Esophagus (tissue), 2 donors: ENCODE results near the gene TSPAN9. TPM values are rescaled to one million over a fixed set of nuclear protein-coding genes. Genes with fewer than 3 reads are reported as not detected.

ENCODE experiments used
- H3K27ac ChIP-seq, 2 donors: one replicate each; pipeline ENCODE4 v1.5.1; 2013; ENCODE audit warnings: low read depth in 2 of 2, mild to moderate bottlenecking in 2 of 2, inconsistent platforms in 1 of 2, low read length in 1 of 2, moderate library complexity in 1 of 2
- H3K27me3 ChIP-seq, 2 donors: one replicate each; pipeline ENCODE4 v1.6.1; 2013; ENCODE audit warnings: low read length in 2 of 2, control low read depth in 1 of 2, mild to moderate bottlenecking in 1 of 2; ENCODE audit not compliant: insufficient read depth in 2 of 2, control insufficient read depth in 1 of 2
- H3K36me3 ChIP-seq, 2 donors: one replicate each; pipeline ENCODE4 v1.6.1; 2013; ENCODE audit warnings: low read length in 1 of 2; ENCODE audit not compliant: control insufficient read depth in 2 of 2, insufficient read depth in 2 of 2
- H3K4me1 ChIP-seq, 2 donors: one replicate each; pipeline ENCODE4 v1.6.1; 2013; ENCODE audit warnings: low read length in 1 of 2; ENCODE audit not compliant: control insufficient read depth in 2 of 2, insufficient read depth in 2 of 2
- H3K4me3 ChIP-seq, 2 donors: one replicate each; pipeline ENCODE4 v1.5.1; 2013; ENCODE audit warnings: low read length in 2 of 2, mild to moderate bottlenecking in 2 of 2, low read depth in 1 of 2, moderate library complexity in 1 of 2
- H3K9me3 ChIP-seq, 2 donors: one replicate each; pipeline ENCODE4 v1.6.1; 2013; ENCODE audit warnings: mild to moderate bottlenecking in 2 of 2, low read depth in 1 of 2, low read length in 1 of 2, moderate library complexity in 1 of 2; ENCODE audit not compliant: control insufficient read depth in 2 of 2, insufficient read depth in 1 of 2
- WGBS, 2 donors: extraction: QIAGEN DNeasy Blood & Tissue Kit; methylation state at CpG; one replicate each; pipeline ENCODE4 v1.1.7; 2013; 5-methylcytosine and 5-hydroxymethylcytosine counted together
- polyA plus RNA-seq, 2 donors: library from polyadenylated mRNA; stranded (reverse); fragments of 200-250 nt; gene quantifications; one replicate each; pipeline ENCODE4 v1.2.3, GENCODE V29; 2013
- donor health status: healthy with polysubstance abuse.
- donor health status: Bipolar disorder and iron deficiency.

The TSPAN9 gene
- polyA plus RNA-seq, 2 donors: 8.2 to 9.2 TPM

DNA sequence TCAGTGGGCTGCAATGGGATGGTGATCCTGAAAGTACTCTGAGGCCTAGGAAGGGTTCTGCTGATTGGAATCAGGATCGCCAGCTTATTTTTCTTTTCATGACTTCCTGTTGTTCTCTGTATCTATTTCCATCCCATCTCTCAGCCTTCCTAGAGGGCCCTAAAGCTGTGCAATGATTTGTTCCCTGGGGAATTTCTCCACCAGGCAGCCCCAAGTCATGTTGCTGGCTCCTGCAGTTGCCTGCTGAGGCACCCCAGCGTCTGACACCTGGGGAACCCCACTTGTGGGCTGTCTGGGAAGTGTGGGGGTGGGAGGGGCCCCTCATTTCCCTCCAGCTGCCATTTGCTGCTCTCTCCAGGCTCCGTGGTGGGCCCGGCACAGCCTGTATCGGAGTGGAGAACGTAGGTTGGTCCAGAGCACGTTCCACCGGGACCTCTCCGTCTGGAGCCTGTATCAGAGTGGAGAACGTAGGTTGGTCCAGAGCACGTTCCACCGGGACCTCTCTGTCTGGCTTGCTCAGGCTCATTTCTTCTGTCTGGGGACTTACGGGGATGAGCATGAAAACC, 138.3 kb downstream of the TSPAN9 start:
- H3K4me3 ChIP-seq: no peak overlapping the region
- no peak overlapping the region for H3K27ac ChIP-seq

GRCh38 chr12:3216097-3216496, 138.9 kb downstream of the TSPAN9 start:
- no peak overlapping the region for H3K4me3 ChIP-seq
- no peaks in the 10 kb centered on the region for H3K27me3 ChIP-seq
- no peaks in the 10 kb centered on the region for H3K9me3 ChIP-seq
- H3K27ac ChIP-seq: no peak overlapping the region
- H3K36me3 ChIP-seq: peaks cover 0 to 3% of the 10 kb centered on the region in 2 donors
- peaks cover 0 to 30% of the 10 kb centered on the region in 2 donors for H3K4me1 ChIP-seq
- WGBS, 2 donors: 90 to 91% methylated on average over 5 of the region's 5 CpGs

More for the DNA sequence above, 138.3 kb downstream of the TSPAN9 start:
- H3K9me3 ChIP-seq: no peaks in the 10 kb centered on the region
- WGBS, 2 donors: 90 to 95% methylated on average over 13 of the region's 13 CpGs
- peaks cover 0 to 3% of the 10 kb centered on the region in 2 donors for H3K36me3 ChIP-seq
- H3K27me3 ChIP-seq: no peaks in the 10 kb centered on the region
- H3K4me1 ChIP-seq: peaks cover 0 to 30% of the 10 kb centered on the region in 2 donors

DNA sequence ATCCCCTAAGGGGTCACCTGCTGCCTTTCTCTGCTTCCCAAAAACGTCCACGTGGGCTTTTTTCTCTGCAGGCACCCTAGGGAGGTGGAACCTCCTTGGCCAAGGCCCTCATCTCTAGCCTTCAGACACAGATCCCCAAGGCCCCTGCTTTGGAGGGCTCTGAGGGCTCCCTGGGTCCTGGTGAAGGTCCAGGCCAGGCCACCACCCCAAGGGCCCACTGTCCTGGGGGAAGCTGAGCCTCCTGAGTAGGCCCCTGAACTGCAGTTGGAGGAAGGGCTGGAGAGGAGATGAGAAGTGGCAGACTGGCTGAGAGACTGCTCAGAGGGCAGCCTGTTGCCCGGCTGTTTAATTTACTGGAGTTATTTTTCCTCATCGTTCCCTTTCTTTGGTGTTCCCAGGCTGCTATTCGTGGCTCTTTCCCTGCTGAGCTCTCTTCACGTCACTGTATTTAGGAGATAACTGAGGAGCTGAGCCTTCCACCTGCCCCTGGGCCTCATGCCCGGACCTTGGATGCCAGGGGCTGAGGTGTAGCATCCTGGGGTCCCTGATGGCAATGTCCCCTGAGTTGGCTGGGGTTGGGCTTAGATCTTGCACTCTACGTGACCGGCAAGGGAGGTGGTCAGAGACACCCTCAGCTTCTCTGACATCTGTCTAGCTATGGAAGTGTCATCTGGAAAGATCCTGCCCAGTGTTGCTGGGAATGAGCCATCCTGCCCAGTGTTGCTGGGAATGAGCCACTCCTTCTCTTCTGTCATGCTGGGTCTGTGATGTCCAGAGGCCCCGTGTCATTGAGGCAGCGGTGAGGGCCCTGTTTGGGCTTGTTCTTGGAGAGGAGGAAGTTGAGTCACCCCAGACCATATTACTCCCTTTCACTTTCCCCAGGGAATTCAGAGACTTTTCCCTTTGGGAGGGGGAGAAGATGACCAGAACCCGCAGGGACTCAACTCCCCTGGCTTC, 139.8 kb downstream of the TSPAN9 start:
- H3K4me1 ChIP-seq: peaks cover 0 to 30% of the 10 kb centered on the region in 2 donors
- H3K27me3 ChIP-seq: no peaks in the 10 kb centered on the region
- WGBS, 2 donors: 72 to 79% methylated on average over 12 of the region's 12 CpGs
- no peaks in the 10 kb centered on the region for H3K9me3 ChIP-seq
- H3K36me3 ChIP-seq: peaks cover 0 to 3% of the 10 kb centered on the region in 2 donors
- H3K27ac ChIP-seq: peak overlapping the region; percentile 8 to 22
- no peak overlapping the region for H3K4me3 ChIP-seq

GRCh38 chr12:3217683-3218079, 140.5 kb downstream of the TSPAN9 start:
- Histone ChIP-seq H3K27ac (peak overlapping the region in 1 of 2 donors; percentile 8), H3K4me1 (peaks cover 0 to 30% of the 10 kb centered on the region in 2 donors), H3K4me3 (no peak overlapping the region), H3K36me3 (peaks cover 0 to 3% of the 10 kb centered on the region in 2 donors), H3K27me3 (no peaks in the 10 kb centered on the region), H3K9me3 (no peaks in the 10 kb centered on the region)
- whole genome bisulfite sequencing, 2 donors: 78 to 84% methylated on average over 4 of the region's 4 CpGs

DNA sequence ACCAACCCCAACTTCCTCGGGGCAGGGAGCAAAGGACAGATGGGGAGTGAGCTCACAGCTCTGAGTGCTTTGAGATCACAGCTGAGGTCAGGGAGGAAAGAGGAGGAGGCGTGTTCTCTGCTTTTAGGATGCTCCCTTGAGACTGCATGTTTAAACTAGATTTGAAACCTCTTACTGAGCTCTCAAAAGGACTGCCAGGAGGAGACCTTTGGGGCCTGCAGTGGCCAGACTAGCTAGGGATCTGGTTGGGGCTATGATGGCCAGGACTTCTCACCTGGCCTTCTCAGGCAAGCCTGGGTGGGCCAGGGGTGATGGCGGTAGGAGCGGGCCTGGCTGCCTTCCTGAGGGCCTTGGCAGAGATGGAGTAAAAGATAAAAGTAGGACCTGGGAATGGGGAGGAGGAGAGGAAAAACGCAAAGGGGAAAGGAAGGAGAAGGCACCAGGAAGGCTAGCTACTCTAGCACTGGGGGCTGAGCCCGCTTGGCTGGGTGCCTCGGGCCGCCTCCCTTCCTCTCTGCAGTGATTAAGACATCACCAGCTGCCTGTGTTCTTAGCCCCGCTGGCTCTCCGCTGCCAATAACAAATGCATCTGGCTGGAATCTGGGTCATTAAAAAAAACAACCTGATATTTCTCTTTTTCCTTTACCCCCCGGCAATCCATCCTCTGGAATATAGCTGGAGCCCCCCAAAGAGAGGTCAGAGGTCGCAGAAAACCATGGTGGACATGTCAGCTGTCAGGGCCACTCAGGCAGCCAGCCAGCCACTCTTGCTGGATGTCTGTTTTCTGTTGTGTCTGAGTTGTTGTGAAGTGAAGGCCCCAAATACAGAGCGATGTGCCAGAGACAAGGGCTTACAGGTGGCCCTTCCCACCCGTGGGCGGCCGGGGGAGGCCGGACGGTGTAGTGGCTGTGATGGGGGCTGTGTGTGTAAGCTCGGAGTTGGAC, 141.3 kb downstream of the TSPAN9 start:
- Histone ChIP-seq H3K4me3 (no peak overlapping the region), H3K9me3 (no peaks in the 10 kb centered on the region), H3K36me3 (peaks cover 0 to 3% of the 10 kb centered on the region in 2 donors), H3K27ac (peak overlapping the region in 1 of 2 donors; percentile 42), H3K27me3 (no peaks in the 10 kb centered on the region), H3K4me1 (peaks cover 0 to 30% of the 10 kb centered on the region in 2 donors)
- WGBS, 2 donors: 49 to 52% methylated on average over 19 of the region's 19 CpGs

DNA sequence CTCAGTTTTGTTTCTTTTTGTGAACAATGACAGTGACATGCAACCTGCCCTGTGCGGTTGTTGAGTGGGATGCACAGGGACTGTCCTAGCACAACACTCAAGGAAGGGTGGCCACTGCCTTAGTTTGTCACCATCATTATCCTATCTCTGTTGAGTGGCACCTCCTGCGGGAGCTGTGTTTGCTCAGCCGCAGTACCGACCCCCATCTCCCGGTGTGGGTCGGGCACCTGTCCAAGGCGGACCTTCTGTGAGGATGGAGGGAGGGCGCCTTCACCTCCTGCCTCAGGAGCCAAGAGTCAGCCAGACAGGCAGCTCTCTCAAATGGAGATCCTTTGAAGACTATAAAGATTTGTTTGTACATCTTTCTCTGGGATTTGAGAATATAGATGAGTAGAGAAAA, 142.1 kb downstream of the TSPAN9 start:
- peak overlapping the region in 1 of 2 donors; percentile 28 for H3K27ac ChIP-seq
- H3K9me3 ChIP-seq: no peaks in the 10 kb centered on the region
- peaks cover 0 to 30% of the 10 kb centered on the region in 2 donors for H3K4me1 ChIP-seq
- WGBS, 2 donors: 83 to 85% methylated on average over 8 of the region's 8 CpGs
- no peak overlapping the region for H3K4me3 ChIP-seq
- peaks cover 0 to 3% of the 10 kb centered on the region in 2 donors for H3K36me3 ChIP-seq
- H3K27me3 ChIP-seq: no peaks in the 10 kb centered on the region

GRCh38 chr12:3220382-3221321, 143.5 kb downstream of the TSPAN9 start:
- Histone ChIP-seq H3K27me3 (no peaks in the 10 kb centered on the region), H3K27ac (no peak overlapping the region), H3K4me1 (peaks cover 0 to 19% of the 10 kb centered on the region in 2 donors), H3K36me3 (no peaks in the 10 kb centered on the region), H3K4me3 (no peak overlapping the region), H3K9me3 (no peaks in the 10 kb centered on the region)
- 88 to 95% methylated on average over 21 of the region's 21 CpGs for WGBS, 2 donors

GRCh38 chr12:3222306-3222705, 145.1 kb downstream of the TSPAN9 start:
- peaks cover 0 to 12% of the 10 kb centered on the region in 2 donors for H3K4me1 ChIP-seq
- no peaks in the 10 kb centered on the region for H3K27me3 ChIP-seq
- WGBS, 2 donors: 90 to 91% methylated on average over 6 of the region's 6 CpGs
- no peaks in the 10 kb centered on the region for H3K9me3 ChIP-seq
- no peak overlapping the region for H3K4me3 ChIP-seq
- no peak overlapping the region for H3K27ac ChIP-seq
- no peaks in the 10 kb centered on the region for H3K36me3 ChIP-seq
